GM12878 (cell line): ENCODE data around the gene MIER1.

Source experiments
- CTCF ChIP-seq, 3 experiments: IDR thresholded peaks in 2 of 3; conservative IDR thresholded peaks in 1 of 3; 2 replicates each; pipeline ENCODE4 v1.5.1; 2011; ENCODE audit warnings: low read depth in 3 of 3, low read length in 3 of 3, mild to moderate bottlenecking in 3 of 3, control low read depth in 2 of 3, moderate library complexity in 2 of 3, inconsistent platforms in 1 of 3, mixed read lengths in 1 of 3; ENCODE audit not compliant: control insufficient read depth in 2 of 3, insufficient read depth in 1 of 3; ENCODE audit errors: extremely low read depth in 1 of 3
- PKNOX1 ChIP-seq: fragments of 450-650 bp; IDR thresholded peaks from 2 replicates; pipeline ENCODE4 v1.6.1; 2016; ENCODE audit warnings: mild to moderate bottlenecking

GRCh38 chr1:66893712-66894111 lies 31.1 kb upstream of the MIER1 start:
- TF ChIP-seq PKNOX1 (no peak), CTCF (IDR thresholded peaks at IDR 0.05 in 2 of 3, conservative IDR thresholded peaks at IDR 0.05 in 1 of 3; ENCODE audit: control insufficient read depth in 2 of 3, extremely low read depth in 1 of 3, insufficient read depth in 1 of 3, low read depth in 3 of 3, low read length in 3 of 3) (no peak)
